KOPT-K1 (cell line): Measurements from ENCODE around the gene ZSCAN12.
"Not testable (repeated sequence)": the region's sequence is repeated elsewhere in the genome, so short reads cannot be mapped to it uniquely, and the experiment has no call there.

ENCODE experiments used
- H3K27ac ChIP-seq: fragments of 200-600 bp; sonication (generic); 2 replicates; pipeline ENCODE4 v1.5.1; 2016; ENCODE audit warnings: antibody characterized with exemption, mild to moderate bottlenecking, low read depth, low read length; ENCODE audit not compliant: poor library complexity, severe bottlenecking
- H3K36me3 ChIP-seq: fragments of 200-600 bp; sonication (generic); 2 replicates; pipeline ENCODE4 v1.5.1; 2017; ENCODE audit warnings: antibody characterized with exemption, mild to moderate bottlenecking, low read length, moderate library complexity; ENCODE audit not compliant: insufficient read depth
- H3K9me3 ChIP-seq: fragments of 200-600 bp; sonication (generic); 2 replicates; pipeline ENCODE4 v1.5.1; 2017; ENCODE audit warnings: antibody characterized with exemption, low read length, mild to moderate bottlenecking; ENCODE audit not compliant: insufficient read depth, poor library complexity, severe bottlenecking

Gene ZSCAN12

DNA sequence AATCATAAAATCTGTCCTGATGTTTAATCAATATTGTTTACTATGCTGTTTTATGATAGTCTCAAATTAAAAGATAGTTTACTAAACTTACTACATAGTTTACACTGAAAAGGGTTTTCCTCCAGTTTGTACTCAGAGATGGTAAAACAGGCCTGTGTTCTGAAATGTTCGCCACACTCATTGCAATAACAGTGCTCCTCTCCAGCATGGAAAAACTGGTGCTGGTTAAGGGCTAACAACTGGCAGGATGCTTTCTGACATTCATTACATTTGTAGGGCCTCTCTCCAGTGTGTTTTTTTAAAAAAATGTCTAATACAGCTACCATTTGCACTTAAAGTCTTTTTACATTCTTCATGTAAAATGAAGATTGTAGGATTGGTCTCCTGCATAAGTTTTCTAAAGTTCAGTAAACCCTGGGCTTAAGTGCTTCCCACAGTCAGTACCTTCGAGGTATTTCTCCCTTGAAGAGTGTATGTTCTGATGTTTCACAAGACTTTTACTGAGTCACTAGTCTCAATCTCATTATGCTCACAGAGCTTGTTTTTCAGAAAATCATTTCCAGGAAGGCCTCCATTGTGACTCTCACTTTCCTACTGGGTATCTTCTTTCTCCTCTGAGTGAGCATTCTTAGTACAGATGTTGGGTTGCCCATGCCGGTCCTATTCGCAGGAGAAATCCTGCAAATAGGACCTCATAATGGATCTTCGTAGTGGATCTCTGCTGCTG, 8.7 kb upstream of the ZSCAN12 start:
- Histone ChIP-seq H3K27ac (no peak overlapping the region), H3K9me3 (no peaks in the 10 kb centered on the region), H3K36me3 (no peaks in the 10 kb centered on the region)

DNA sequence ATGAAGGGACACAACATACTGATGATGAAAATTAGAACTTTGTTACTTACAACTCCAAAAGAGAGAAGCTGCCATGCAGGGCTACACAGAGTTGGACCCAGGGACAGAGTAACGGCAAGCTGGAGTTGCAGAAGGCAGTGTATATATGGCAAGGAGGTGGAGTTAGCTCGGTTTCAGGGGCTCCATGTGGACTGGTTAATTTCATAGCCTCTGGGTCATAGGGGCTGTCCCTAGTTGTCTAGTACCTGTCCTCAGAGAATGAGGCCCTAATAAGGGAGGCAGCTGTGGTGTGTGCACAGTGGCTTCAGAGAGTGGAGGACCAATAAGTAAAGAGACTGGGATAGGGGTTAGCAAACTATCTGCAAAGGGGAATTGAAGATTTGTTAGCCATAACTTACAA, 7.9 kb upstream of the ZSCAN12 start:
- Histone ChIP-seq H3K9me3 (no peaks in the 10 kb centered on the region), H3K36me3 (no peaks in the 10 kb centered on the region), H3K27ac (no peak overlapping the region)

DNA sequence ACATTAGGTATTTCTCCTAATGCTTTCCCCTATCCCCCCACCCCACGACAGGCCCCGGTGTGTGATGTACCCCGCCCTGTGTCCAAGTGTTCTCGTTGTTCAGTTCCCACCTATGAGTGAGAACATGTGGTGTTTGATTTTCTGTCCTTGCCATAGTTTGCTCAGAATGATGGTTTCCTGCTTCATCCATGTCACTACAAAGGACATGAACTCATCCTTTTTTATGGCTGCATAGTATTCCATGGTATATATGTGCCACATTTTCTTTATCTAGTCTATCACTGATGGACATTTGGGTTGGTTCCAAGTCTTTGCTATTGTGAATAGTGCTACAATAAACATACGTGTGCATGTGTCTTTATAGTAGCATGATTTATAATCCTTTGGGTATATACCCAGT, 4.4 kb upstream of the ZSCAN12 start:
- H3K36me3 ChIP-seq, H3K27ac ChIP-seq, H3K9me3 ChIP-seq: not testable (repeated sequence)

DNA sequence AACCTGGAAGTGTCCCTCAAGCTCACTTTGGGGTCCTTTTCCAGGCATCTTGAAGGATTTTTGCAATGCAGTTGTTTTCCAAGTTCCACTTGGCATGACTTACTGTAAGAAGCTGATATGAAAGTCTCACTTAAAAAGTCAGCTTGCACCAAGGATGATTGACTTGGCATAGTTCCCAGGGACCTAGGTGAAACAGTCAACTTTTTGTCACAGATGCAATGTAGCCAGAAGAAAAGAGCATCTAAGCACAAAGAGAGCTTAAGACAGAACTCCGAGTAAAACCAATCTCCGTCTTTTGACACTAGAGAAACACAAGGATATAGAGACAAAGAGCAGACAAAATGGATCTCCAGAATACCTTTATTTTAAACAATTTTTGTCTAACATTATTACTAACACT, 2.6 kb upstream of the ZSCAN12 start:
- peaks cover 11% of the 10 kb centered on the region for H3K9me3 ChIP-seq
- H3K27ac ChIP-seq = no peak overlapping the region

DNA sequence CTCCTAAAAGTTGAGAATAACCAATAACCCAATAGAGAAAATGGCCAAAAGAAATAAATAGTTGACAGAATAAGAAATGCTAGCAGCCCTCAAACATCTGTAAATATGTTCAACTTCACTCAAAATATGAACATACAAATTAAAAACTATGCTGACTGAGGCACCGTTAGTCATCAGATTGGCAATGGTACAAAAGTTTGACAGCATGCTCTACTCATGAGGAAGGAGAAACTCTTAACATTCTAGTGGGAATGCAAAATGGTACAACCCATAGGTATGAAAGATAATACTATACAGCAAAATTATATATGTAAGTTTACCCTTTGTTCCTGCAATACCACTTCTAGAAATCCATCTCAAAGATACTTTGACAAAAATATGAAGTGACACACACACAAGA, 1.6 kb upstream of the ZSCAN12 start:
- Histone ChIP-seq H3K9me3 (peaks cover 11% of the 10 kb centered on the region), H3K27ac (no peak overlapping the region), H3K36me3 (no peaks in the 10 kb centered on the region)

More for the DNA sequence above, 2.6 kb upstream of the ZSCAN12 start:
- no peaks in the 10 kb centered on the region for H3K36me3 ChIP-seq

DNA sequence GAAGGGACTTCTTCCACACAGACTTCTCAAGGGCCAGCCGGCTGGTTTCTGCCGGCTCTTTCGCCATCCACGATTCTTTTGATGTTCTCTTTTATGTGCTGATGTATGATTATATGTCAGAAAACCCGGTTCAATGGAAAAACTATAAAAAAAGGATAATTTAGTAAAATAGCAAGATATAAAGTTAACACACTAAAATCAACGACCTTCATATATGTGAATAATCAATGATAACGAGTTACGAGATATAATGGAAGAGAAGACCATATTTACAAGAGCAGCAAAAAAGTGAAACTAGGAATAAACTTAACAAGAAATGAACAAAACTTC, 540 bp upstream of the ZSCAN12 start:
- peaks cover 11% of the 10 kb centered on the region for H3K9me3 ChIP-seq
- no peak overlapping the region for H3K27ac ChIP-seq
- H3K36me3 ChIP-seq = no peaks in the 10 kb centered on the region

DNA sequence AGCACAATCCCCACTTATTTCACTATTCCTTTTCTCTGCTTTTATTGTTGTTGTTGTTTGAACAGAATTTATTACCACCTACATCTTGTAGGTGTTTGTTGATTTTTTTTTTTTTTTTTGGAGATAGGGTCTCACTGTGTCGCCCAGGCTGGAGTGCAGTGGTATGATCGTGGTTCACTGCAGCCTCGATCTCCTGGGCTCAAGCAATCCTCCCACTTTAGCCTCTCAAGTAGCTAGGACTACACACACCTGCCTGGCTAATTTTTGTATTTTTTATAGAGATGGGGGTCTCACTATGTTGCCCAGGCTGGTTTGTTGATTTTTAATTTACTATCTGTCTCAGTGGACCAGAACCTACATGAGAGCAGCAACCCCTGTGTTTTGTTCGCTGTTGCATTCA, 3.6 kb downstream of the ZSCAN12 start:
- Histone ChIP-seq H3K9me3 (peaks cover 11% of the 10 kb centered on the region), H3K27ac (no peak overlapping the region), H3K36me3 (no peaks in the 10 kb centered on the region)

DNA sequence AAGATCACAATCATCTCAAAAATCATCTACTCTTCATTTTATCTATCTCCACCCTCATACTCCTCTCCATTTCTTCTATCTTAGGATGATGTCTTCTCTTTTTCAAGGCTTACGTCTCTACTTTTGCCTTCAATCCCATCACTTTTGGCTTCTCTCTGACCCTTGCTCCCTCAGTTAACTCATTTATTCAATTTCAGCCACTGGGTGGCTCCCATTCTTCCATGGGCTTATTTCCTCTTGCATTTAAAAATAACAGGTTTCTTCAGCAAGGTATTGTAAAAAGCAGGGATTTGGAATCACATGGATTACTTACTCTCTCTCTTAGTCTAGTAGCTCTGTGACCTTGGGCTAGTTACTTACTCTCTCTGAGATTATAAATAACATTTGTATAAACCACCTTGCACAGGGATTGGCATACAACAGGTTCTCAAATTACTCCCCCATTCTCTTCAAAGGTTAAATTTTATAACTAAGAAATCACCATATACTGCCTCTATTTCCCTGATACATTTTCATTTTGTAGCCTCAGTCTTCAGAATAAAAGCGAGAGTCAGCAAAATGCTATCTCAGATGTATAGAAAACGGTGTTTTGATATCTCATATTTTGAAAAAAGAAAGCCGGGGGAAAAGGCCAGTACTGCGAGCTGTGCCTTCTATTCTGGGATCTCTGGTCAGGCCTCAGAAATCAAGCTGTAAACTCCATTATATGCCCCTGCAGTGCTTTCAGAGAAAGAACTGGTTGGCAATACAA, 5.5 kb downstream of the ZSCAN12 start:
- Histone ChIP-seq H3K9me3 (peaks cover 3% of the 10 kb centered on the region), H3K36me3 (no peaks in the 10 kb centered on the region), H3K27ac (no peak overlapping the region)

DNA sequence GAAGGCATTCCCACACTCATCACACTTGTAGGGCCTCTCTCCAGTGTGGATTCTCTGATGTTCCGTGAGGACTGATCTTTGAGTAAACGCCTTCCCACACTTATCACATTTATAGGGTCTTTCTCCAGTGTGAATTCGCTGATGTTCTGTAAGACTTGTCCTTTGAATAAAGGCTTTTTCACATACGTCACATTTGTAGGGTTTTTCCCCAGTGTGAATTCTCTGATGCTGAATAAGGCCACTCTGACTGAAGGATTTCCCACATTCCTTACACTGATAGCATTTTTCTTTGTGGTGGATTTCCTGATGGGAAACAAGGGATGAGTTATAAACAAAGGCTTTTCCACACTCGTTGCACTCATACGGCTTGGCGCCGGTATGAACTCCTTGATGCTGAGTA, 8.9 kb downstream of the ZSCAN12 start:
- Histone ChIP-seq H3K36me3 (no peaks in the 10 kb centered on the region), H3K9me3 (no peaks in the 10 kb centered on the region), H3K27ac (no peak overlapping the region)

DNA sequence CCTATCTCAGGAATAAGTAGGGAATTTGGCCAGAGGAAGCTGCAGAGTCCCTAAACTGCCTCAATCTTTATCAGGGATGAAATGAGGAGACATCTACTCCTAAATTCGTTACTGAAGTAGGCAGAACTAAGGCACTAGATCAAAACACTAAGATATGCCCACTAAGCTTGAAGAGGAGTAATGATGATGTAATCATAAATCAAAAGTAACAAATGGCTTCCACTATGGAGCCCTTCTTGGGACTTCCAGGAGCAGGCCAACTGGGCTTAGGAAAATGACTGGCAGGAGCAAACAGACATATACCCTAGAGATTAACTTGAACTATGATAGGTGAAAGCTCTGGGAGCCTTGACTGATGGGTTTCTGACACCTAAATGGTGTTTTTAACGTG, 15.4 kb downstream of the ZSCAN12 start:
- Histone ChIP-seq H3K9me3 (no peaks in the 10 kb centered on the region), H3K36me3 (no peaks in the 10 kb centered on the region), H3K27ac (no peak overlapping the region)

DNA sequence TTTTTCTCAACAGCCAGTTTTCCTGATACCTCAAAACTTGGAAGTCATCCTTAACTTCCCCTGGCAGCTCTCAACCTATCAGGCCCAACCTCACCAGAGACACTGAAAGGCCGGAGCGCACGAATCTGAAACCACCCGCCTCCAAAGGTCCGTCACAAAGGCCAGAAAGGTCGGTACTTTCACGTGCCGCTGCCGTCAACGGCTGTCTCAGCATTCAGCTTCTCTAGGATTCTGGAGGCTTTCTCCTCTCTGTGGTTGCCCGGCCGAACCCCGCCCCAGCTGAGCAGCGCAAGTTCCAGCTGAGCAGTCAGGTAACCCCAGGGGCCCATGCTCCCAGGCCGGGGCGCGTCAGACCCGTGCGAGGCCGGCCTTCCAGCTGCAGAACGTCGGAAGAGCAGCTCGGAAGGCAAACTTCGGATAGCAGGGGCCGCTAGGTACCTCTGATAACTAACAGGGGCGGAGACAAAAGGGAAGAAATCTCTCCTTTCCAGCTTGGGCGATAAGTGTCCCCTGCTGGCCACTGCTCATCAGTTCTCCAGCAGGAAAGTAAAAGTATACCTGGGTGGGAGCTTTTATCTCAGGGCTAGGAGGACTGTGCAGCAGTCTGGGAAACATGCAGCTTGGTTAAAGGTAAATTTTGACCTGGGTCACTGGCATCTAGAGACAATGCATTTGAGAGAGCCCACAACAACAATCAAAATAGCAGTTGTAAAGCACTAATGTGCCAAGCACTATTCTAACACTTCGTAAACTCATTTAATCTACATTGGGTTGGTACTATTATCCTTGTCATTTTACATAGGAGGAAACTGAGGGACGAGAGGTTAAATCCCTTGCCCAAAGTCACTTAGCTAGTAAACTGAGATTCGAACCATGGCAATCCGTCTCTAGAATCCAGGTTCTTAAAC, 16.1 kb downstream of the ZSCAN12 start:
- Histone ChIP-seq H3K9me3 (peaks cover 6% of the 10 kb centered on the region), H3K36me3 (no peaks in the 10 kb centered on the region), H3K27ac (no peak overlapping the region)

DNA sequence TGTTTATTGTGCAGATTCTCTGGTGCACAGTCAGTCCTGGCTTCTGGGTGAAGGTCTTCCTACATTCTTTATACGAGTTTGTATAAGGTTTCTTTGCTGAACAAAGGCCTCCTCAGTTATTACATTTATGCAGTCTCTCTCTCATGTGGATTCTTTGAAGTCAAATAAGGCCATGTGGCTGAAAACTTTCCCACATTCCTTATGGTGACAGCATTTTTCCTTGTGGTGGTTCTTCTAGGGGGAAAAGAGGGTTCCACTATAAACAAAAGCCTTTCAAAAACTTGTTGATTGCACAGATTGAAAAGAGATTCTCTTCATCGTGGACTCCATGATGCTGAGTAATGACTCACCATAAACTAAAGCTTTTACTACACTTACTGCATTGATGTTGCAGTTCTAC, 19.2 kb downstream of the ZSCAN12 start:
- no peak overlapping the region for H3K27ac ChIP-seq
- H3K9me3 ChIP-seq = peaks cover 9% of the 10 kb centered on the region
- no peaks in the 10 kb centered on the region for H3K36me3 ChIP-seq

DNA sequence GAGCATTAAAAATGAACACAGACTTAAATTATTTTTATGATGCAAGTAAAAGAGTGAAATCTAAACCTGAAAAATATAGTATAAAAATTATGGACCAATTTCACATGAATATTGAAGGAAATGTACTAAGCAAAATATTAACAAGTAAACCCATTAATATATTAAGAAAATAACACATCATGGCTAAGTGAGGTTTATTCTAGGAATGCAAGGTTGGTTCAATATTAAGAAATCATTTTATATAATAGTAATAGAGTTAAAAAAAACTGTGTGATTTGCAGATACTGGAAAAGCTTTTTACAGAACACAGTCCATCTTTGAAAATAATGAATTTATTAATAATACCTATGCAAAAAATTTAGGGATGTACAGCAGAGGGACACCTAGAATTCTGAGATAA, 20.9 kb downstream of the ZSCAN12 start:
- H3K9me3 ChIP-seq = peaks cover 9% of the 10 kb centered on the region
- H3K27ac ChIP-seq = no peak overlapping the region
- H3K36me3 ChIP-seq = no peaks in the 10 kb centered on the region

DNA sequence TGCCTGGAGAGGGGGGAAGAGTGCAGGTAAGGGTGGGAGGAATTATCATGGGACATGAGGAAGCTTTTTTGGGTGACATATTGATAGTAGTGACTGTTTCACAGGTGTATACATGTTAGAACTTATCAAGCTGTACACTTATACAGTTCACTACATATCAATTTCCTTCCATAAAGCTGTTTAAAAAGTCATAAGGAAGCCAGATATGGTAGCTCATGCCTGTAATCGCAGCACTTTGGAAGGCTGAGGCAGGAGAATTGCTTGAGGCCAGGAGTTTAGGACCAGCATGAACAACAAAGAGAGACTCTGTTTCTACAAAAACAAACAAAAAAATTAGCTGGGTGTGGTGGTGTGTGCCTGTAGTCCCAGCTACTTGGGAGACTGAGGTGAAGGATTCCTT, 21.7 kb downstream of the ZSCAN12 start:
- no peaks in the 10 kb centered on the region for H3K36me3 ChIP-seq
- H3K27ac ChIP-seq = no peak overlapping the region

DNA sequence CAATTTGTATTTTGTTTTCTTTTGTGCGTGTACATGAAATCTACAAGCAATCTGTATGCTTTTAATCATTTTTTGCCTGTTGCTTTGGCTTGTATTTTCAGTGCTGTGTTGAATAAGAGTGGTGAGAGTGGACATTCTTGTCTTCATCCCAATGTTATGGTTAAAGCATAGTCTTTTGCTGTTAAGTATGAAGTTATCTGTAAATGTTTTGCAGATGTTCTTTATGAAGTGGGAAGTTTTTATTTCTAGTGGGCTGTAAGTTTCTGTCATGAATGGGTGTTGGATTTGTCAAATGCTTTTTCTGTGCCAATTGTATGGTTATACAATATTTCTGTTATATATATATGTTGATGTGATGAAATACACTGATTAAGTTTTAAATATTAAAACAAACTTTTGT, 25.6 kb downstream of the ZSCAN12 start:
- Histone ChIP-seq H3K9me3 (peaks cover 8% of the 10 kb centered on the region), H3K36me3 (no peaks in the 10 kb centered on the region), H3K27ac (no peak overlapping the region)

More for the DNA sequence above, 21.7 kb downstream of the ZSCAN12 start:
- H3K9me3 ChIP-seq = peaks cover 9% of the 10 kb centered on the region
